ENCODE data around the gene OR9G1. TPM values are rescaled to one million over a fixed set of nuclear protein-coding genes. Genes with fewer than 3 reads are reported as not detected.

OR9G1 gene
- total and polyA plus RNA-seq, 9 of the 15 experiments (the other 6 are each of a cell fraction or from before 2014, with no cell fraction given): not detected

- TF ChIP-seq CEBPZ (IDR thresholded peaks at IDR 0.05; ENCODE audit: borderline replicate concordance, low read depth, low read length) (no peak), SP2 (IDR thresholded peaks at IDR 0.05; ENCODE audit: extremely low read depth, low read depth, low read length, poor library complexity, severe bottlenecking) (no peak)
Observed at GRCh38 chr11:56751480-56751879, 52.6 kb downstream of the OR9G1 start (continued).

Small RNA genes lying within 50 kb of the gene (microRNA-seq; reads per million reads assigned to microRNA genes)
- gene MIR6128 (ENCODE audit: borderline microRNAs expressed): not detected

Small RNA genes lying within 50 kb of the gene (small RNA-seq; reads per million reads assigned to genes)
- gene AP001803.1 (not detected), gene AP004245.1 (not detected), gene MIR6128 (not detected)

Other genes starting within 250 kb of the OR9G1 start
Only the 7 nearest of the 8 such genes appear.
- gene OR5M8, start 207.7 kb upstream of the OR9G1 start, total RNA-seq (2014; rRNA removed): not detected in 2 replicates
- gene OR5M8, start 207.7 kb upstream of the OR9G1 start, total RNA-seq (2014; rRNA removed; fragmentation: Illumina TruSeq; extraction: Trizol): not detected in 2 replicates
- not detected in 2 replicates for gene OR5M8, start 207.7 kb upstream of the OR9G1 start, total RNA-seq (2015; rRNA removed; fragmentation: Illumina TruSeq; extraction: Trizol)
- not detected in 2 replicates for gene OR5M8, start 207.7 kb upstream of the OR9G1 start, total RNA-seq (2021)
- not detected in 2 replicates for gene OR5M8, start 207.7 kb upstream of the OR9G1 start, polyA plus RNA-seq (2011; rRNA removed)
- gene OR5M8, start 207.7 kb upstream of the OR9G1 start, polyA plus RNA-seq (2014; fragmentation: Illumina TruSeq; extraction: Trizol): not detected in 2 replicates
- gene OR5M8, start 207.7 kb upstream of the OR9G1 start, polyA plus RNA-seq (2014; fragmentation: Nextera tagmentation; extraction: Ambion mirVana): not detected
- gene OR5M8, start 207.7 kb upstream of the OR9G1 start, polyA plus RNA-seq (2014; rRNA removed): not detected in 2 replicates
- not detected in 2 replicates for gene OR5M11, start 155.8 kb upstream of the OR9G1 start, total RNA-seq (2014; rRNA removed)
- not detected in 2 replicates for gene OR5M11, start 155.8 kb upstream of the OR9G1 start, total RNA-seq (2014; rRNA removed; fragmentation: Illumina TruSeq; extraction: Trizol)
- not detected in 2 replicates for gene OR5M11, start 155.8 kb upstream of the OR9G1 start, total RNA-seq (2015; rRNA removed; fragmentation: Illumina TruSeq; extraction: Trizol)
- gene OR5M11, start 155.8 kb upstream of the OR9G1 start, total RNA-seq (2021): not detected in 2 replicates
- not detected in 2 replicates for gene OR5M11, start 155.8 kb upstream of the OR9G1 start, polyA plus RNA-seq (2011; rRNA removed)
- not detected in 2 replicates for gene OR5M11, start 155.8 kb upstream of the OR9G1 start, polyA plus RNA-seq (2014; fragmentation: Illumina TruSeq; extraction: Trizol)
- not detected for gene OR5M11, start 155.8 kb upstream of the OR9G1 start, polyA plus RNA-seq (2014; fragmentation: Nextera tagmentation; extraction: Ambion mirVana)
- not detected in 2 replicates for gene OR5M11, start 155.8 kb upstream of the OR9G1 start, polyA plus RNA-seq (2014; rRNA removed)
- not detected in 2 replicates for gene OR5M10, start 121.4 kb upstream of the OR9G1 start, total RNA-seq (2014; rRNA removed)
- not detected in 2 replicates for gene OR5M10, start 121.4 kb upstream of the OR9G1 start, total RNA-seq (2014; rRNA removed; fragmentation: Illumina TruSeq; extraction: Trizol)
- gene OR5M10, start 121.4 kb upstream of the OR9G1 start, total RNA-seq (2015; rRNA removed; fragmentation: Illumina TruSeq; extraction: Trizol): not detected in 2 replicates
- gene OR5M10, start 121.4 kb upstream of the OR9G1 start, total RNA-seq (2021): not detected in 2 replicates
- not detected in 2 replicates for gene OR5M10, start 121.4 kb upstream of the OR9G1 start, polyA plus RNA-seq (2011; rRNA removed)
- not detected in 2 replicates for gene OR5M10, start 121.4 kb upstream of the OR9G1 start, polyA plus RNA-seq (2014; fragmentation: Illumina TruSeq; extraction: Trizol)
- gene OR5M10, start 121.4 kb upstream of the OR9G1 start, polyA plus RNA-seq (2014; fragmentation: Nextera tagmentation; extraction: Ambion mirVana): not detected
- gene OR5M10, start 121.4 kb upstream of the OR9G1 start, polyA plus RNA-seq (2014; rRNA removed): not detected in 2 replicates
- not detected in 2 replicates for gene OR5M1, start 84.2 kb upstream of the OR9G1 start, total RNA-seq (2014; rRNA removed)
- not detected in 2 replicates for gene OR5M1, start 84.2 kb upstream of the OR9G1 start, total RNA-seq (2014; rRNA removed; fragmentation: Illumina TruSeq; extraction: Trizol)
- not detected in 2 replicates for gene OR5M1, start 84.2 kb upstream of the OR9G1 start, total RNA-seq (2015; rRNA removed; fragmentation: Illumina TruSeq; extraction: Trizol)
- not detected in 2 replicates for gene OR5M1, start 84.2 kb upstream of the OR9G1 start, total RNA-seq (2021)
- not detected in 2 replicates for gene OR5M1, start 84.2 kb upstream of the OR9G1 start, polyA plus RNA-seq (2011; rRNA removed)
- not detected in 2 replicates for gene OR5M1, start 84.2 kb upstream of the OR9G1 start, polyA plus RNA-seq (2014; fragmentation: Illumina TruSeq; extraction: Trizol)
- gene OR5M1, start 84.2 kb upstream of the OR9G1 start, polyA plus RNA-seq (2014; fragmentation: Nextera tagmentation; extraction: Ambion mirVana): not detected
- not detected in 2 replicates for gene OR5M1, start 84.2 kb upstream of the OR9G1 start, polyA plus RNA-seq (2014; rRNA removed)
- not detected in 2 replicates for gene OR5AP2, start 56.7 kb upstream of the OR9G1 start, total RNA-seq (2014; rRNA removed)
- gene OR5AP2, start 56.7 kb upstream of the OR9G1 start, total RNA-seq (2014; rRNA removed; fragmentation: Illumina TruSeq; extraction: Trizol): not detected in 2 replicates
- not detected in 2 replicates for gene OR5AP2, start 56.7 kb upstream of the OR9G1 start, total RNA-seq (2015; rRNA removed; fragmentation: Illumina TruSeq; extraction: Trizol)
- gene OR5AP2, start 56.7 kb upstream of the OR9G1 start, total RNA-seq (2021): not detected in 2 replicates
- gene OR5AP2, start 56.7 kb upstream of the OR9G1 start, polyA plus RNA-seq (2011; rRNA removed): not detected in 2 replicates
- not detected in 2 replicates for gene OR5AP2, start 56.7 kb upstream of the OR9G1 start, polyA plus RNA-seq (2014; fragmentation: Illumina TruSeq; extraction: Trizol)
- not detected for gene OR5AP2, start 56.7 kb upstream of the OR9G1 start, polyA plus RNA-seq (2014; fragmentation: Nextera tagmentation; extraction: Ambion mirVana)
- not detected in 2 replicates for gene OR5AP2, start 56.7 kb upstream of the OR9G1 start, polyA plus RNA-seq (2014; rRNA removed)
- not detected in 2 replicates for gene OR5AR1, start 35.4 kb upstream of the OR9G1 start, total RNA-seq (2014; rRNA removed)
- not detected in 2 replicates for gene OR5AR1, start 35.4 kb upstream of the OR9G1 start, total RNA-seq (2014; rRNA removed; fragmentation: Illumina TruSeq; extraction: Trizol)
- gene OR5AR1, start 35.4 kb upstream of the OR9G1 start, total RNA-seq (2015; rRNA removed; fragmentation: Illumina TruSeq; extraction: Trizol): not detected in 2 replicates
- not detected in 2 replicates for gene OR5AR1, start 35.4 kb upstream of the OR9G1 start, total RNA-seq (2021)
- gene OR5AR1, start 35.4 kb upstream of the OR9G1 start, polyA plus RNA-seq (2011; rRNA removed): not detected in 2 replicates
- gene OR5AR1, start 35.4 kb upstream of the OR9G1 start, polyA plus RNA-seq (2014; fragmentation: Illumina TruSeq; extraction: Trizol): not detected in 2 replicates
- not detected for gene OR5AR1, start 35.4 kb upstream of the OR9G1 start, polyA plus RNA-seq (2014; fragmentation: Nextera tagmentation; extraction: Ambion mirVana)
- gene OR5AR1, start 35.4 kb upstream of the OR9G1 start, polyA plus RNA-seq (2014; rRNA removed): not detected in 2 replicates
- not detected in 2 replicates for gene OR9G4, start 49.6 kb downstream of the OR9G1 start, total RNA-seq (2014; rRNA removed)
- gene OR9G4, start 49.6 kb downstream of the OR9G1 start, total RNA-seq (2014; rRNA removed; fragmentation: Illumina TruSeq; extraction: Trizol): not detected in 2 replicates
- gene OR9G4, start 49.6 kb downstream of the OR9G1 start, total RNA-seq (2015; rRNA removed; fragmentation: Illumina TruSeq; extraction: Trizol): not detected in 2 replicates
- gene OR9G4, start 49.6 kb downstream of the OR9G1 start, total RNA-seq (2021): not detected in 2 replicates
- gene OR9G4, start 49.6 kb downstream of the OR9G1 start, polyA plus RNA-seq (2011; rRNA removed): not detected in 2 replicates
- not detected in 2 replicates for gene OR9G4, start 49.6 kb downstream of the OR9G1 start, polyA plus RNA-seq (2014; fragmentation: Illumina TruSeq; extraction: Trizol)
- not detected for gene OR9G4, start 49.6 kb downstream of the OR9G1 start, polyA plus RNA-seq (2014; fragmentation: Nextera tagmentation; extraction: Ambion mirVana)
- gene OR9G4, start 49.6 kb downstream of the OR9G1 start, polyA plus RNA-seq (2014; rRNA removed): not detected in 2 replicates

Measured in K562 (cell line).